Endothelial cell of umbilical vein (primary cell): Measurements from ENCODE around the gene TSPEAR. TPM values are rescaled to one million over a fixed set of nuclear protein-coding genes. Genes with fewer than 3 reads are reported as not detected.

ENCODE experiments used
- BruUV-seq: library from RNA; stranded (reverse); fragments of 400-500 nt; replicated peaks from 2 replicates; lab custom pipeline; 2021; lab: Mats Ljungman, UMichigan
- CTCF ChIA-PET: fragments of 300-600, 350-600 bp; sonication (Branson Sonifier 250); formaldehyde crosslinking; loops from one replicate; lab custom pipeline; 2021; ENCODE audit warnings: antibody characterized with exemption, inconsistent platforms; lab: Charles Lee
- POLR2A ChIA-PET: fragments of 300-600, 350-600 bp; sonication (Branson Sonifier 250); formaldehyde crosslinking; loops from one replicate; lab custom pipeline; 2021; ENCODE audit warnings: antibody characterized with exemption, inconsistent platforms; lab: Charles Lee
- DNase-seq: peaks from one replicate; pipeline ENCODE4 v3.0.0-alpha.2; 2011; ENCODE audit warnings: low read depth, low spot score
- FAIRE-seq: peaks from 2 replicates; lab custom pipeline; 2011; peaks lifted over from hg19 to GRCh38; lab: Jason Lieb, UNC
- H2AFZ ChIP-seq: 2 replicates; pipeline ENCODE4 v1.6.0; 2012; ENCODE audit warnings: low read depth, low read length, control low read depth, inconsistent platforms
- H3K27ac ChIP-seq: 2 replicates; pipeline ENCODE4 v1.5.1; 2011; ENCODE audit warnings: low read depth, mild to moderate bottlenecking, control low read depth, low read length, moderate library complexity; ENCODE audit not compliant: insufficient read depth
- H3K27me3 ChIP-seq, 2 experiments: 2 replicates each; pipeline versions ENCODE4 v1.6.0 to v1.6.1; 2011; ENCODE audit warnings: low read length in 2 of 2, mixed read lengths in 1 of 2; ENCODE audit not compliant: control insufficient read depth in 2 of 2, insufficient read depth in 2 of 2
- H3K36me3 ChIP-seq, 2 experiments: 2 replicates in 1 of 2; 3 replicates in 1 of 2; pipeline ENCODE4 v1.5.1; 2011; ENCODE audit warnings: low read length in 2 of 2, mild to moderate bottlenecking in 1 of 2, moderate library complexity in 1 of 2; ENCODE audit not compliant: control insufficient read depth in 2 of 2, insufficient read depth in 2 of 2; ENCODE audit errors: extremely low read depth in 1 of 2
- H3K4me1 ChIP-seq: 3 replicates; pipeline ENCODE4 v1.5.1; 2011; ENCODE audit warnings: mild to moderate bottlenecking, low read length; ENCODE audit not compliant: control insufficient read depth, insufficient read depth; ENCODE audit errors: extremely low read depth
- H3K4me2 ChIP-seq: 2 replicates; pipeline ENCODE4 v1.6.1; 2011; ENCODE audit warnings: low read length, control low read depth, mixed read lengths; ENCODE audit not compliant: insufficient read depth
- H3K4me3 ChIP-seq, 3 experiments: fragments of 200-600 bp in 1 of 3; sonication (generic), shearing (Covaris generic) in 1 of 3; replicated peaks in 1 of 3; 2 replicates each; pipeline ENCODE4 v1.5.1; 2011 to 2016; ENCODE audit warnings: control low read depth in 3 of 3, low read length in 3 of 3, mild to moderate bottlenecking in 2 of 3, inconsistent platforms in 1 of 3, low read depth in 1 of 3, moderate library complexity in 1 of 3; ENCODE audit not compliant: insufficient read depth in 1 of 3
- H3K79me2 ChIP-seq: 2 replicates; pipeline ENCODE4 v1.6.0; 2012; ENCODE audit warnings: low read length, inconsistent platforms; ENCODE audit not compliant: control insufficient read depth, insufficient read depth
- H3K9ac ChIP-seq: replicated peaks from 2 replicates; pipeline ENCODE3; 2011; ENCODE audit warnings: low read length, control low read depth; ENCODE audit not compliant: insufficient read depth; ENCODE audit errors: extremely low read depth
- H3K9me1 ChIP-seq: replicated peaks from 3 replicates; pipeline ENCODE4 v1.6.0; 2011; ENCODE audit warnings: mild to moderate bottlenecking, low read length; ENCODE audit not compliant: control insufficient read depth, insufficient read depth; ENCODE audit errors: extremely low read depth
- H3K9me3 ChIP-seq: replicated peaks from 2 replicates; pipeline ENCODE4 v1.5.1; 2012; ENCODE audit warnings: low read length, inconsistent platforms; ENCODE audit not compliant: control insufficient read depth, insufficient read depth
- H4K20me1 ChIP-seq: replicated peaks from 2 replicates; pipeline ENCODE3; 2011; ENCODE audit warnings: mild to moderate bottlenecking, low read length; ENCODE audit not compliant: control insufficient read depth, insufficient read depth; ENCODE audit errors: extremely low read depth
- CTCF ChIP-seq, 2 donors: IDR thresholded peaks; 1 replicate in 1 of 2; 2 replicates in 1 of 2; pipeline ENCODE4 v1.5.1; 2011; ENCODE audit warnings: low read length in 2 of 2, mild to moderate bottlenecking in 2 of 2, moderate library complexity in 2 of 2, control low read depth in 1 of 2, inconsistent platforms in 1 of 2, low read depth in 1 of 2; ENCODE audit not compliant: insufficient read depth in 1 of 2; ENCODE audit errors: extremely low read depth in 1 of 2
- EZH2 ChIP-seq: IDR thresholded peaks from 2 replicates; pipeline ENCODE4 v1.6.1; 2012; ENCODE audit warnings: borderline replicate concordance, low read depth, mild to moderate bottlenecking, moderate library complexity, low read length, inconsistent platforms; ENCODE audit not compliant: severe bottlenecking
- FOS ChIP-seq: IDR thresholded peaks from 2 replicates; pipeline ENCODE4 v1.6.1; 2011; ENCODE audit warnings: mild to moderate bottlenecking, low read length, moderate library complexity, borderline replicate concordance; ENCODE audit not compliant: insufficient read depth
- GATA2 ChIP-seq: IDR thresholded peaks from 2 replicates; pipeline ENCODE4 v1.7.0; 2011; ENCODE audit warnings: low read depth, mild to moderate bottlenecking, moderate library complexity, mixed read lengths, low read length; ENCODE audit not compliant: insufficient read length, insufficient read depth
- JUN ChIP-seq: IDR thresholded peaks from 2 replicates; pipeline ENCODE4 v1.6.1; 2011; ENCODE audit warnings: borderline replicate concordance, low read depth; ENCODE audit not compliant: insufficient read length, insufficient read depth
- MAX ChIP-seq: IDR thresholded peaks from 2 replicates; pipeline ENCODE4 v1.6.1; 2011; ENCODE audit not compliant: insufficient read depth, insufficient read length
- MYC ChIP-seq: IDR thresholded peaks from one replicate; pipeline ENCODE4 v1.6.1; 2011; ENCODE audit warnings: mild to moderate bottlenecking, low read depth, low read length
- POLR2A ChIP-seq: IDR thresholded peaks from 2 replicates; pipeline ENCODE4 v1.6.1; 2012; ENCODE audit warnings: low read depth, mild to moderate bottlenecking, control low read depth, low read length
- POLR2AphosphoS5 ChIP-seq: IDR thresholded peaks from 2 replicates; pipeline ENCODE4 v1.6.1; 2012; ENCODE audit warnings: low read depth, mild to moderate bottlenecking, control low read depth, low read length, moderate library complexity; ENCODE audit not compliant: insufficient read depth
- dilution Hi-C: fragments of 300-500 bp; cut with MboI; formaldehyde crosslinking; loops from one replicate; pipeline ENCODE4 v1.15.0; 2019; ENCODE audit warnings: low sequenced_read_pairs; ENCODE audit not compliant: extremely low pct_ligation_motif_present
- intact Hi-C: fragments of 100-400 bp; cut with micrococcal nuclease; formaldehyde crosslinking; loops from one replicate; pipeline ENCODE4 v1.10.0; 2022
- polyA plus RNA-seq, 4 experiments: library from polyadenylated mRNA; depleted of rRNA in 3 of 4; stranded (reverse) in 3 of 4; unstranded in 1 of 4; fragments of >200 nt; gene quantifications; 2 replicates each; pipeline versions ENCODE4 v1.2.1 to v1.2.3, GENCODE V29; 2011 to 2012; ENCODE audit warnings: missing spikeins in 1 of 4
- total RNA-seq: library from RNA; stranded (reverse); gene quantifications from 2 replicates; pipeline ENCODE4 v1.2.3, GENCODE V29; 2021

The TSPEAR gene
- total and polyA plus RNA-seq, 2 donors (not counting 3 experiments of a cell fraction or from before 2014, with no cell fraction given): 0.01 TPM; not detected in 1

GRCh38 chr21:44499631-44500030, 211.7 kb downstream of the TSPEAR start:
- BruUV-seq: no TSS peak

GRCh38 chr21:44499211-44499560, 212.2 kb downstream of the TSPEAR start:
- intact Hi-C loops: no loop called here
- CTCF ChIA-PET: interaction anchor here (1.0 to 1.1 kb wide), 2 partner anchors 9 to 294 kb away, joined by 3 read pairs; no protein-coding TSS in a partner anchor
- POLR2A ChIA-PET: no interaction called here

More at GRCh38 chr21:44499631-44500030, 211.7 kb downstream of the TSPEAR start:
- no peaks in the 10 kb centered on the region for H3K36me3 ChIP-seq
- intact Hi-C loops (no loop called here), dilution Hi-C loops (no loop called here)
- no peaks in the 10 kb centered on the region for H4K20me1 ChIP-seq
- no peaks in the 10 kb centered on the region for H3K9me3 ChIP-seq
- DNase-seq (no peak), FAIRE-seq (no peak)
- H3K27me3 ChIP-seq: peaks cover 2 to 8% of the 10 kb centered on the region in 2 experiments
- ChIA-PET POLR2A (no interaction called here), CTCF (interaction anchor here (1.2 to 2.3 kb wide), 2 partner anchors 11 to 12 kb away, joined by 5 to 7 read pairs; no protein-coding TSS in a partner anchor)
- H3K79me2 ChIP-seq: no peaks in the 10 kb centered on the region
- no peaks in the 10 kb centered on the region for H3K9me1 ChIP-seq
- TF ChIP-seq GATA2: no peak
- H3K4me2 ChIP-seq: no peak overlapping the region
- no peak overlapping the region for H3K9ac ChIP-seq
- no peak overlapping the region for H2AFZ ChIP-seq
- no peak overlapping the region for H3K4me3 ChIP-seq
- H3K4me1 ChIP-seq: no peaks in the 10 kb centered on the region
- H3K27ac ChIP-seq: no peak overlapping the region

More at GRCh38 chr21:44499211-44499560, 212.2 kb downstream of the TSPEAR start:
- Histone ChIP-seq H2AFZ (no peak overlapping the region), H3K4me2 (no peak overlapping the region), H3K9ac (no peak overlapping the region), H3K4me1 (no peaks in the 10 kb centered on the region), H3K9me1 (no peaks in the 10 kb centered on the region), H4K20me1 (no peaks in the 10 kb centered on the region), H3K36me3 (no peaks in the 10 kb centered on the region), H3K4me3 (no peak overlapping the region), H3K9me3 (no peaks in the 10 kb centered on the region), H3K27ac (no peak overlapping the region), H3K79me2 (no peaks in the 10 kb centered on the region), H3K27me3 (peaks cover 2 to 8% of the 10 kb centered on the region in 2 experiments)
- no TSS peak for BruUV-seq
- FAIRE-seq: no peak
- TF ChIP-seq JUN: no peak
- no peak for TF ChIP-seq POLR2A
- TF ChIP-seq EZH2: no peak
- TF ChIP-seq POLR2AphosphoS5: no peak
- TF ChIP-seq FOS: no peak
- TF ChIP-seq GATA2: no peak
- TF ChIP-seq MAX: no peak
- TF ChIP-seq CTCF (IDR thresholded peaks at IDR 0.05; ENCODE audit: extremely low read depth in 1 of 2, insufficient read depth in 1 of 2, low read depth in 1 of 2, low read length in 2 of 2): no peak
- no peak for TF ChIP-seq MYC
- DNase-seq: no peak
- dilution Hi-C loops: no loop called here
